Measurements from ENCODE around the gene RIPOR2. TPM values are rescaled to one million over a fixed set of nuclear protein-coding genes. Genes with fewer than 3 reads are reported as not detected.

The RIPOR2 gene
- total and polyA plus RNA-seq, 10 of the 15 experiments (the other 5 are each of a cell fraction or from before 2014, with no cell fraction given) = 22.2 to 48.2 (median 34.7) TPM

GRCh38 chr6:24911796-24912382 is 23.9 kb downstream of the RIPOR2 start:
- ChIA-PET POLR2A (interaction anchor here (0.5 to 3.8 kb wide), 8 partner anchors 8 to 155 kb away, joined by 3 to 23 read pairs (median 7); partner anchors contain the start of gene RIPOR2), CTCF (interaction anchor here (0.7 to 7.3 kb wide), 14 partner anchors 8 to 327 kb away, joined by 3 to 139 read pairs (median 18); partner anchors contain the start of gene RIPOR2), SMC1A (ENCODE audit: uncharacterized antibody, unreplicated experiment) (interaction anchor here (0.9 to 10.7 kb wide), 19 partner anchors 8 to 143 kb away, joined by 3 to 201 read pairs (median 10); partner anchors contain the start of gene RIPOR2), RAD21 (ENCODE audit: unreplicated experiment) (interaction anchor here (0.6 to 6.2 kb wide), 12 partner anchors 8 to 193 kb away, joined by 3 to 111 read pairs (median 13); partner anchors contain the start of genes C6orf62 and RIPOR2)
- peaks cover 33% of the 10 kb centered on the region for H3K79me2 ChIP-seq (ENCODE audit: control insufficient read depth, insufficient read depth, low read length)
- peak overlapping the region; percentile 99 for H3K4me2 ChIP-seq (ENCODE audit: control insufficient read depth, insufficient read depth)
- no peaks in the 10 kb centered on the region for H3K36me3 ChIP-seq (ENCODE audit: control insufficient read depth in 2 of 2, insufficient read depth in 2 of 2, low read length in 1 of 2)
- H3K27me3 ChIP-seq (replicated peaks in 1 of 2; ENCODE audit: control insufficient read depth in 2 of 2, insufficient read depth in 2 of 2, low read length in 1 of 2) = no peaks in the 10 kb centered on the region
- no peak overlapping the region for H3K27ac ChIP-seq (ENCODE audit: control insufficient read depth, insufficient read depth)
- TF ChIP-seq ZZZ3 (IDR thresholded peaks at IDR 0.05; ENCODE audit: control insufficient read depth, insufficient read length, low read depth) = no peak
- ATAC-seq (no peak), DNase-seq (ENCODE audit: low read depth, low spot score) (no peak), FAIRE-seq (no peak)
- no peaks in the 10 kb centered on the region; the same call in 1 of the 2 replicates for H4K20me1 ChIP-seq (ENCODE audit: control insufficient read depth, insufficient read depth)
- no peak overlapping the region for H3K9ac ChIP-seq (ENCODE audit: control insufficient read depth, insufficient read depth, low read length)
- H3K4me1 ChIP-seq (ENCODE audit: control insufficient read depth, insufficient read depth, low read length) = peaks cover 26% of the 10 kb centered on the region
- 18% methylated on average over 6 of the region's 6 CpGs for WGBS (ENCODE audit: insufficient coverage, insufficient replicate concordance, low lambda C conversion rate, missing lambda C conversion rate)
- in situ Hi-C loops (cut with MboI) (no loop called here), intact Hi-C loops (cut with micrococcal nuclease; ENCODE audit: unreplicated experiment) (loop anchor here (2.0 to 5.0 kb wide), 3 partner anchors 21 to 80 kb away; no protein-coding TSS in a partner anchor)
- H2AFZ ChIP-seq (ENCODE audit: control insufficient read depth, low read depth, low read length) = no peak overlapping the region
- no peaks in the 10 kb centered on the region for H3K9me3 ChIP-seq (replicated peaks; ENCODE audit: control insufficient read depth, insufficient read depth, low read length)
- BruUV-seq (replicated peaks) = no TSS peak
- no peak overlapping the region; the same call in 1 of the 2 replicates for H3K4me3 ChIP-seq

GRCh38 chr6:24910961-24911725 is 24.6 kb downstream of the RIPOR2 start:
- Histone ChIP-seq H3K36me3 (ENCODE audit: control insufficient read depth in 2 of 2, insufficient read depth in 2 of 2, low read length in 1 of 2) (no peaks in the 10 kb centered on the region), H3K4me3 (peak overlapping the region; percentile 86), H3K79me2 (ENCODE audit: control insufficient read depth, insufficient read depth, low read length) (peaks cover 33% of the 10 kb centered on the region), H3K27me3 (replicated peaks in 1 of 2; ENCODE audit: control insufficient read depth in 2 of 2, insufficient read depth in 2 of 2, low read length in 1 of 2) (no peaks in the 10 kb centered on the region), H3K4me2 (ENCODE audit: control insufficient read depth, insufficient read depth) (peak overlapping the region; percentile 99), H2AFZ (ENCODE audit: control insufficient read depth, low read depth, low read length) (peak overlapping the region; percentile 72; the same call in 1 of the 2 replicates), H4K20me1 (ENCODE audit: control insufficient read depth, insufficient read depth) (no peaks in the 10 kb centered on the region), H3K27ac (ENCODE audit: control insufficient read depth, insufficient read depth) (peak overlapping the region; percentile 60), H3K9ac (ENCODE audit: control insufficient read depth, insufficient read depth, low read length) (peak overlapping the region; percentile 59; the same call in 1 of the 2 replicates), H3K4me1 (ENCODE audit: control insufficient read depth, insufficient read depth, low read length) (peaks cover 26% of the 10 kb centered on the region), H3K9me3 (replicated peaks; ENCODE audit: control insufficient read depth, insufficient read depth, low read length) (no peaks in the 10 kb centered on the region; the same call in 2 of the 3 replicates)
- ChIA-PET SMC1A (ENCODE audit: uncharacterized antibody, unreplicated experiment) (interaction anchor here (0.7 to 10.7 kb wide), 23 partner anchors 8 to 160 kb away, joined by 3 to 201 read pairs (median 10); partner anchors contain the start of gene RIPOR2), POLR2A (interaction anchor here (0.5 to 3.8 kb wide), 12 partner anchors 9 to 218 kb away, joined by 3 to 23 read pairs (median 7); partner anchors contain the start of gene RIPOR2), CTCF (interaction anchor here (0.7 to 7.3 kb wide), 20 partner anchors 9 to 326 kb away, joined by 3 to 139 read pairs (median 8); partner anchors contain the start of gene RIPOR2), RAD21 (ENCODE audit: unreplicated experiment) (interaction anchor here (0.7 to 6.2 kb wide), 21 partner anchors 9 to 192 kb away, joined by 3 to 111 read pairs (median 7); partner anchors contain the start of genes C6orf62 and RIPOR2)
- in situ Hi-C loops (cut with MboI) (no loop called here), intact Hi-C loops (cut with micrococcal nuclease; ENCODE audit: unreplicated experiment) (loop anchor here (2.0 to 5.0 kb wide), 3 partner anchors 22 to 81 kb away; no protein-coding TSS in a partner anchor)
- peak; percentile 47 for ATAC-seq
- no peak for DNase-seq (ENCODE audit: low read depth, low spot score)
- no peak for FAIRE-seq
- BruUV-seq (replicated peaks) = no TSS peak
- WGBS (ENCODE audit: insufficient coverage, insufficient replicate concordance, low lambda C conversion rate, missing lambda C conversion rate) = 1% methylated on average over 25 of the region's 56 CpGs
- no peak for TF ChIP-seq IKZF2 (IDR thresholded peaks at IDR 0.05)
- no peak for TF ChIP-seq E2F8 (IDR thresholded peaks at IDR 0.05; ENCODE audit: low read depth, partially characterized antibody)
- no peak for TF ChIP-seq REST (IDR thresholded peaks at IDR 0.05; ENCODE audit: low read depth, low read length)
- TF ChIP-seq BACH1 (IDR thresholded peaks at IDR 0.05; ENCODE audit: borderline replicate concordance) = no peak
